ENCODE results near the gene SLC49A3. TPM values are rescaled to one million over a fixed set of nuclear protein-coding genes. Genes with fewer than 3 reads are reported as not detected.

The SLC49A3 gene
- polyA plus RNA-seq, 3 donors, result 9.5 to 29.8 (median 11.1) TPM

DNA sequence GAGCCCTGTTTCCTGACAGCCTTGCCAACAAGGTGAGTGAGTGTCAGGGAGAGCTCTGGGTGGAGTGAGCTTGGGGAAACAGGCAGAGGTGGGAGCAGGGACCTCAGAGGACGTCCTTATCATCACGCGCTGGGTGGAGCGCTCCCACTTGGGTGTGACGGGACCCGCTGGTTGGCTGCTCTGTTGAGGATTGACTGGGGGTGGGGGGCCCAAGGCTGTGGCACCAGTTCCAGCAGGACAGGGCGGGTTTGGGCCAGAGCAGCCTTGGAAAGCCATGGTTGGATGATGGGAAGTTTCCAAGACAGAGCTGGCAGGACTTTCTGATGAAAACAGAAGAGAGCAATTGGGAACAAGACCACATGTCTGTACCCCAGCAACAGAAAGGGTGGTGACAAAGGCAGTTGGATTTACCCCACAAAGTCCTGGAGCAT lies 13.7 kb upstream of the SLC49A3 start:
- Histone ChIP-seq H3K4me2 (replicated peaks; ENCODE audit: extremely low read depth, low read length, poor library complexity, severe bottlenecking) (no peak overlapping the region), H3K4me1 (ENCODE audit: control insufficient read depth in 1 of 2, insufficient read depth in 2 of 2, low read length in 2 of 2) (peaks cover 39 to 53% of the 10 kb centered on the region in 2 donors), H2AFZ (ENCODE audit: insufficient read depth, low read depth, low read length, poor library complexity, severe bottlenecking) (no peak overlapping the region), H3K27me3 (ENCODE audit: control insufficient read depth in 2 of 2, insufficient read depth in 2 of 2, low read length in 2 of 2) (no peaks in the 10 kb centered on the region), H3K9me3 (replicated peaks in 1 of 2; ENCODE audit: control insufficient read depth in 1 of 2, insufficient read depth in 1 of 2, low read length in 2 of 2) (no peaks in the 10 kb centered on the region), H3K4me3 (replicated peaks in 1 of 3; ENCODE audit: low read depth in 2 of 3, low read length in 3 of 3) (no peak overlapping the region), H4K20me1 (ENCODE audit: insufficient read depth, low read length) (peaks cover 5% of the 10 kb centered on the region), H3K36me3 (replicated peaks in 1 of 2; ENCODE audit: control insufficient read depth in 1 of 2, insufficient read depth in 2 of 2, low read length in 2 of 2) (no peaks in the 10 kb centered on the region), H3K9ac (ENCODE audit: insufficient read depth, low read length, poor library complexity, severe bottlenecking) (no peak overlapping the region), H3K27ac (ENCODE audit: low read depth in 1 of 2, low read length in 2 of 2) (no peak overlapping the region), H3K79me2 (ENCODE audit: insufficient read depth, low read length) (peaks cover 22% of the 10 kb centered on the region)
- H3K9me3 Mint-ChIP-seq, result peaks cover 0 to 3% (median 0%) of the 10 kb centered on the region in 7 donors
- no peak for TF ChIP-seq CTCF (IDR thresholded peaks at IDR 0.05)
- peak overlapping the region in 1 of 7 donors; percentile 68 for H3K27ac Mint-ChIP-seq
- peaks cover 0 to 4% (median 2%) of the 10 kb centered on the region in 3 donors for H3K27me3 Mint-ChIP-seq (ENCODE audit: low read depth in 3 of 3)
- H3K36me3 Mint-ChIP-seq, result no peaks in the 10 kb centered on the region
- 96% methylated on average over 6 of the region's 7 CpGs for WGBS (ENCODE audit: insufficient coverage)
- H3K4me3 Mint-ChIP-seq, result no peak overlapping the region
- H3K4me1 Mint-ChIP-seq, result peaks cover 25% of the 10 kb centered on the region
- intact Hi-C loops (cut with micrococcal nuclease), result no loop called here
- DNase-seq, result no peak

DNA sequence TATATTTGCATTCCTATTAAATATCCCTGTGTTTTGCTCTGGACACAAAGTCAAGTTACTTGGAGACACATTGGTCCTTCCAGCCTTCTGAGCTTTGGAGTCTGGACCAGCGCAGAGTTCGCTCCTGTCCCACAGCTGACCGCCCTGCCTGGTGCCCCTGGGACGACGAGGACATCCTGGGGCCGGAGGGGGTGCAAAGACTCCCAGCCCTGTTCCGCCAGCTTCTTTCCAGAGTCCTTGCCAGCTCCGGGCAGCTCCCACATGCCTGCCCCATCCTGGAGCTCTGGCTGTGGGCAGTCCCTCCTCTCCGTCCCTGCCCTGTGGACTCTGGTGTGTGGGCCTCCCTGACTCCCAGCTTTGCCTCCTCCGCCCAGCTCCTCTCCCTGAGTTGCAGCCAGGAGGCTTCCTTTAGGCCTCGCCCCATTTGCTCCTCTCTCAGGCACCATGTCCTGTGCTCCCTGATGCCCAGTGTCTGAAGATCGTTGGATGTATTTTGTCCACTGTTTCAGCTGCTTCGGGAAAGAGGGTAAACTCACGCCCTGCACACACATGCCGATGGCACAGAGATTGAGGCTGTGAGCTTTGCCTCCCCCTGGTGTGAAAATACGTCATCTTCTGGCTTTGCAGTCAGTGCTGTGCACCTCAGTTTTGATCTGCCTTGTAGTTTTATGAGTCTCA lies 11.8 kb upstream of the SLC49A3 start:
- H3K27me3 ChIP-seq (ENCODE audit: control insufficient read depth in 2 of 2, insufficient read depth in 2 of 2, low read length in 2 of 2), result no peaks in the 10 kb centered on the region
- H3K4me3 ChIP-seq (replicated peaks in 1 of 3; ENCODE audit: low read depth in 2 of 3, low read length in 3 of 3), result no peak overlapping the region
- H3K79me2 ChIP-seq (ENCODE audit: insufficient read depth, low read length), result peaks cover 6% of the 10 kb centered on the region
- peaks cover 27 to 36% of the 10 kb centered on the region in 2 donors for H3K4me1 ChIP-seq (ENCODE audit: control insufficient read depth in 1 of 2, insufficient read depth in 2 of 2, low read length in 2 of 2)
- intact Hi-C loops (cut with micrococcal nuclease), result no loop called here
- H3K4me1 Mint-ChIP-seq, result peaks cover 22% of the 10 kb centered on the region
- peak overlapping the region in 5 of 7 donors; percentile 12 to 96 (median 94) for H3K27ac Mint-ChIP-seq
- no peak overlapping the region for H3K4me3 Mint-ChIP-seq
- H4K20me1 ChIP-seq (ENCODE audit: insufficient read depth, low read length), result no peaks in the 10 kb centered on the region
- TF ChIP-seq CTCF (IDR thresholded peaks at IDR 0.05), result no peak
- H3K9me3 Mint-ChIP-seq, result peaks cover 0 to 3% (median 0%) of the 10 kb centered on the region in 7 donors
- H3K36me3 Mint-ChIP-seq, result no peaks in the 10 kb centered on the region
- no peak overlapping the region for H3K9ac ChIP-seq (ENCODE audit: insufficient read depth, low read length, poor library complexity, severe bottlenecking)
- no peak overlapping the region for H3K4me2 ChIP-seq (replicated peaks; ENCODE audit: extremely low read depth, low read length, poor library complexity, severe bottlenecking)
- H2AFZ ChIP-seq (ENCODE audit: insufficient read depth, low read depth, low read length, poor library complexity, severe bottlenecking), result no peak overlapping the region
- no peaks in the 10 kb centered on the region for H3K36me3 ChIP-seq (replicated peaks in 1 of 2; ENCODE audit: control insufficient read depth in 1 of 2, insufficient read depth in 2 of 2, low read length in 2 of 2)
- no peak for DNase-seq
- H3K9me3 ChIP-seq (replicated peaks in 1 of 2; ENCODE audit: control insufficient read depth in 1 of 2, insufficient read depth in 1 of 2, low read length in 2 of 2), result no peaks in the 10 kb centered on the region
- WGBS (ENCODE audit: insufficient coverage), result 95% methylated on average over 15 of the region's 16 CpGs
- H3K27ac ChIP-seq (ENCODE audit: low read depth in 1 of 2, low read length in 2 of 2), result no peak overlapping the region
- peaks cover 2 to 10% (median 6%) of the 10 kb centered on the region in 3 donors for H3K27me3 Mint-ChIP-seq (ENCODE audit: low read depth in 3 of 3)
